Mucosa of rectum (tissue), 2 donors: ENCODE results near the gene RELL1.

Experiments
- H3K27ac ChIP-seq, 2 donors: one replicate each; pipeline ENCODE4 v1.7.0; 2013; ENCODE audit warnings: inconsistent platforms in 2 of 2, low read depth in 2 of 2, low read length in 2 of 2
- H3K27me3 ChIP-seq, 2 donors: one replicate each; pipeline ENCODE4 v1.7.0; 2013; ENCODE audit warnings: low read length in 2 of 2; ENCODE audit not compliant: control insufficient read depth in 2 of 2, insufficient read depth in 2 of 2
- H3K36me3 ChIP-seq, 2 donors: one replicate each; pipeline ENCODE4 v1.7.0; 2013; ENCODE audit warnings: low read length in 2 of 2; ENCODE audit not compliant: control insufficient read depth in 2 of 2, insufficient read depth in 2 of 2
- H3K4me1 ChIP-seq, 2 donors: one replicate each; pipeline ENCODE4 v1.7.0; 2013; ENCODE audit warnings: low read length in 2 of 2, mild to moderate bottlenecking in 1 of 2; ENCODE audit not compliant: control insufficient read depth in 2 of 2, insufficient read depth in 2 of 2
- H3K4me3 ChIP-seq, 2 donors: one replicate each; pipeline ENCODE4 v1.7.0; 2013; ENCODE audit warnings: low read length in 2 of 2
- H3K9ac ChIP-seq, 2 donors: one replicate each; pipeline ENCODE4 v1.7.0; 2013; ENCODE audit warnings: low read length in 2 of 2, low read depth in 1 of 2, mild to moderate bottlenecking in 1 of 2
- H3K9me3 ChIP-seq, 2 donors: one replicate each; pipeline ENCODE4 v1.7.0; 2013; ENCODE audit warnings: low read length in 2 of 2; ENCODE audit not compliant: control insufficient read depth in 2 of 2
- donor health status: healthy.
- donor health status: Normal muscosa, but diverticular disease.

The RELL1 gene

GRCh38 chr4:37590016-37590415 lies 96.2 kb downstream of the RELL1 start:
- Histone ChIP-seq H3K27ac (no peak overlapping the region), H3K36me3 (peaks cover 13 to 17% of the 10 kb centered on the region in 2 donors), H3K4me1 (no peaks in the 10 kb centered on the region), H3K9ac (no peak overlapping the region), H3K9me3 (no peaks in the 10 kb centered on the region), H3K4me3 (no peak overlapping the region), H3K27me3 (no peaks in the 10 kb centered on the region)

- peaks cover 0 to 5% of the 10 kb centered on the region in 2 donors for H3K4me1 ChIP-seq
- peaks cover 13 to 17% of the 10 kb centered on the region in 2 donors for H3K36me3 ChIP-seq
- no peaks in the 10 kb centered on the region for H3K27me3 ChIP-seq
- H3K9me3 ChIP-seq = no peaks in the 10 kb centered on the region
- H3K27ac ChIP-seq = no peak overlapping the region
- H3K9ac ChIP-seq = no peak overlapping the region
- no peak overlapping the region for H3K4me3 ChIP-seq
These were observed 98.0 kb downstream of the RELL1 start for GRCh38 chr4:37588150-37588549.

GRCh38 chr4:37586194-37586593 lies 100.0 kb downstream of the RELL1 start:
- peaks cover 0 to 5% of the 10 kb centered on the region in 2 donors for H3K4me1 ChIP-seq
- H3K9me3 ChIP-seq = no peaks in the 10 kb centered on the region
- H3K27ac ChIP-seq = no peak overlapping the region
- peak overlapping the region in 1 of 2 donors; percentile 29 for H3K4me3 ChIP-seq
- H3K9ac ChIP-seq = no peak overlapping the region
- H3K27me3 ChIP-seq = no peaks in the 10 kb centered on the region
- peaks cover 13 to 17% of the 10 kb centered on the region in 2 donors for H3K36me3 ChIP-seq

- Histone ChIP-seq H3K27me3 (no peaks in the 10 kb centered on the region), H3K9me3 (no peaks in the 10 kb centered on the region), H3K4me3 (peak overlapping the region; percentile 83), H3K4me1 (peaks cover 0 to 5% of the 10 kb centered on the region in 2 donors), H3K27ac (peak overlapping the region; percentile 92), H3K36me3 (peaks cover 2 to 6% of the 10 kb centered on the region in 2 donors), H3K9ac (peak overlapping the region; percentile 74 to 82)
These were observed 101.6 kb downstream of the RELL1 start for GRCh38 chr4:37584493-37585060.

GRCh38 chr4:37584071-37584470 lies 102.1 kb downstream of the RELL1 start:
- no peaks in the 10 kb centered on the region for H3K27me3 ChIP-seq
- peak overlapping the region; percentile 92 for H3K27ac ChIP-seq
- no peaks in the 10 kb centered on the region for H3K9me3 ChIP-seq
- H3K36me3 ChIP-seq = peaks cover 2 to 6% of the 10 kb centered on the region in 2 donors
- peak overlapping the region; percentile 74 to 82 for H3K9ac ChIP-seq
- H3K4me3 ChIP-seq = peak overlapping the region; percentile 83
- peaks cover 0 to 5% of the 10 kb centered on the region in 2 donors for H3K4me1 ChIP-seq

GRCh38 chr4:37573566-37573965 lies 112.6 kb downstream of the RELL1 start:
- H3K27me3 ChIP-seq = no peaks in the 10 kb centered on the region
- H3K4me3 ChIP-seq = no peak overlapping the region
- no peaks in the 10 kb centered on the region for H3K9me3 ChIP-seq
- no peak overlapping the region for H3K9ac ChIP-seq
- H3K36me3 ChIP-seq = no peaks in the 10 kb centered on the region
- H3K27ac ChIP-seq = no peak overlapping the region
- peaks cover 0 to 2% of the 10 kb centered on the region in 2 donors for H3K4me1 ChIP-seq

GRCh38 chr4:37568489-37568888 lies 117.7 kb downstream of the RELL1 start:
- H3K27ac ChIP-seq = peak overlapping the region in 1 of 2 donors; percentile 43
- peak overlapping the region in 1 of 2 donors; percentile 14 for H3K9ac ChIP-seq
- no peaks in the 10 kb centered on the region for H3K36me3 ChIP-seq
- H3K4me1 ChIP-seq = peaks cover 7 to 12% of the 10 kb centered on the region in 2 donors
- no peaks in the 10 kb centered on the region for H3K27me3 ChIP-seq
- no peak overlapping the region for H3K4me3 ChIP-seq
- no peaks in the 10 kb centered on the region for H3K9me3 ChIP-seq

GRCh38 chr4:37567836-37568235 lies 118.3 kb downstream of the RELL1 start:
- peaks cover 7 to 12% of the 10 kb centered on the region in 2 donors for H3K4me1 ChIP-seq
- H3K4me3 ChIP-seq = no peak overlapping the region
- H3K36me3 ChIP-seq = no peaks in the 10 kb centered on the region
- no peaks in the 10 kb centered on the region for H3K27me3 ChIP-seq
- peak overlapping the region in 1 of 2 donors; percentile 43 for H3K27ac ChIP-seq
- H3K9ac ChIP-seq = peak overlapping the region in 1 of 2 donors; percentile 14
- no peaks in the 10 kb centered on the region for H3K9me3 ChIP-seq

- H3K4me1 ChIP-seq = peaks cover 3 to 5% of the 10 kb centered on the region in 2 donors
- H3K27me3 ChIP-seq = no peaks in the 10 kb centered on the region
- peaks cover 0 to 3% of the 10 kb centered on the region in 2 donors for H3K36me3 ChIP-seq
- H3K9me3 ChIP-seq = no peaks in the 10 kb centered on the region
- no peak overlapping the region for H3K9ac ChIP-seq
- no peak overlapping the region for H3K4me3 ChIP-seq
- H3K27ac ChIP-seq = no peak overlapping the region
These were observed 123.6 kb downstream of the RELL1 start for GRCh38 chr4:37562592-37562991.

GRCh38 chr4:37561803-37562207 lies 124.4 kb downstream of the RELL1 start:
- Histone ChIP-seq H3K36me3 (peaks cover 0 to 3% of the 10 kb centered on the region in 2 donors), H3K27me3 (no peaks in the 10 kb centered on the region), H3K4me1 (no peaks in the 10 kb centered on the region), H3K9ac (no peak overlapping the region), H3K4me3 (no peak overlapping the region), H3K9me3 (no peaks in the 10 kb centered on the region), H3K27ac (no peak overlapping the region)
